IMR-90 (cell line): ENCODE data around the gene CD81. TPM values are rescaled to one million over a fixed set of nuclear protein-coding genes. Genes with fewer than 3 reads are reported as not detected.

Source experiments
- ATAC-seq: fragments of 200-7000 bp; cut with Tn5 transposase; 2 replicates; pipeline ENCODE4 v1.9.1; 2020; ENCODE audit warnings: low read depth, mild to moderate bottlenecking, moderate library complexity
- BruUV-seq: library from RNA; stranded (reverse); fragments of 400-500 nt; replicated peaks from 2 replicates; lab custom pipeline; 2021; lab: Mats Ljungman, UMichigan
- CTCF ChIA-PET: fragments of 300-600 bp; formaldehyde crosslinking; extraction: SDS; loops from one replicate; lab custom pipeline; 2021; ENCODE audit warnings: antibody characterized with exemption; lab: Yijun Ruan, JAX
- POLR2A ChIA-PET: fragments of 300-600 bp; sonication (Branson Sonifier 250); formaldehyde crosslinking; loops from one replicate; lab custom pipeline; 2022; ENCODE audit warnings: antibody characterized with exemption; ENCODE audit not compliant: unreplicated experiment; lab: Charles Lee
- DNase-seq: peaks from one replicate; pipeline ENCODE4 v3.0.0; 2013
- H2AFZ ChIP-seq: replicated peaks from 2 replicates; pipeline ENCODE3; 2013; ENCODE audit warnings: low read length, mild to moderate bottlenecking; ENCODE audit not compliant: poor library complexity
- H2AK5ac ChIP-seq: 2 replicates; pipeline ENCODE4 v1.6.1; 2013; ENCODE audit warnings: low read depth, low read length, inconsistent platforms
- H2AK9ac ChIP-seq: replicated peaks from 2 replicates; pipeline ENCODE3; 2013; ENCODE audit warnings: mild to moderate bottlenecking, low read depth, low read length, moderate library complexity; ENCODE audit not compliant: poor library complexity
- H2BK120ac ChIP-seq: 2 replicates; pipeline ENCODE4 v1.6.1; 2013; ENCODE audit warnings: low read depth, low read length, inconsistent platforms
- H2BK15ac ChIP-seq: 3 replicates; pipeline ENCODE4 v1.6.1; 2013; ENCODE audit warnings: low read depth, low read length, inconsistent platforms
- H2BK20ac ChIP-seq: 2 replicates; pipeline ENCODE4 v1.6.1; 2013; ENCODE audit warnings: low read depth, mild to moderate bottlenecking, inconsistent platforms, low read length, moderate library complexity
- H2BK5ac ChIP-seq: 2 replicates; pipeline ENCODE4 v1.6.1; 2013; ENCODE audit warnings: mild to moderate bottlenecking, low read depth, low read length, inconsistent platforms; ENCODE audit not compliant: poor library complexity, severe bottlenecking
- H3K14ac ChIP-seq: replicated peaks from 2 replicates; pipeline ENCODE4 v1.6.1; 2013; ENCODE audit warnings: low read depth, low read length, inconsistent platforms
- H3K18ac ChIP-seq: 2 replicates; pipeline ENCODE4 v1.6.1; 2013; ENCODE audit warnings: low read depth, low read length, control low read depth
- H3K23ac ChIP-seq: 2 replicates; pipeline ENCODE4 v1.6.1; 2013; ENCODE audit warnings: low read depth, low read length, inconsistent platforms
- H3K27ac ChIP-seq: 2 replicates; pipeline ENCODE4 v1.5.1; 2013; ENCODE audit warnings: mild to moderate bottlenecking, control low read depth, low read length; ENCODE audit not compliant: insufficient read depth
- H3K27me3 ChIP-seq: 2 replicates; pipeline ENCODE4 v1.6.1; 2013; ENCODE audit warnings: low read length; ENCODE audit not compliant: control insufficient read depth, insufficient read depth
- H3K36me3 ChIP-seq: 2 replicates; pipeline ENCODE4 v1.6.1; 2013; ENCODE audit warnings: low read length, mixed read lengths; ENCODE audit not compliant: control insufficient read depth, insufficient read depth
- H3K4ac ChIP-seq: 2 replicates; pipeline ENCODE4 v1.6.1; 2013; ENCODE audit warnings: low read depth, low read length, inconsistent platforms
- H3K4me1 ChIP-seq: 2 replicates; pipeline ENCODE4 v1.6.1; 2013; ENCODE audit warnings: low read length, mixed read lengths; ENCODE audit not compliant: control insufficient read depth, insufficient read depth
- H3K4me2 ChIP-seq: 2 replicates; pipeline ENCODE4 v1.6.1; 2013; ENCODE audit warnings: low read depth, mild to moderate bottlenecking, control low read depth, low read length, moderate library complexity
- H3K4me3 ChIP-seq: 2 replicates; pipeline ENCODE4 v1.5.1; 2013; ENCODE audit warnings: low read depth, mild to moderate bottlenecking, control low read depth, low read length, moderate library complexity; ENCODE audit not compliant: insufficient read depth
- H3K56ac ChIP-seq: 2 replicates; pipeline ENCODE4 v1.6.1; 2013; ENCODE audit warnings: low read length, inconsistent platforms; ENCODE audit not compliant: insufficient read depth; ENCODE audit errors: extremely low read depth
- H3K79me1 ChIP-seq, 2 experiments: 2 replicates each; pipeline ENCODE4 v1.6.1; 2013; ENCODE audit warnings: low read length in 2 of 2, inconsistent platforms in 1 of 2, low read depth in 1 of 2
- H3K9ac ChIP-seq: 2 replicates; pipeline ENCODE4 v1.6.1; 2013; ENCODE audit warnings: low read depth, low read length, control low read depth
- H3K9me1 ChIP-seq: 2 replicates; pipeline ENCODE4 v1.6.1; 2013; ENCODE audit warnings: low read length, inconsistent platforms; ENCODE audit not compliant: insufficient read depth
- H3K9me3 ChIP-seq: 2 replicates; pipeline ENCODE4 v1.6.1; 2013; ENCODE audit warnings: low read length; ENCODE audit not compliant: control insufficient read depth, insufficient read depth
- H4K20me1 ChIP-seq: 2 replicates; pipeline ENCODE4 v1.6.1; 2013; ENCODE audit warnings: low read length, inconsistent platforms; ENCODE audit not compliant: insufficient read depth
- H4K5ac ChIP-seq: 2 replicates; pipeline ENCODE4 v1.6.1; 2013; ENCODE audit warnings: mild to moderate bottlenecking, low read depth, low read length, control low read depth
- H4K8ac ChIP-seq, 2 experiments: 2 replicates each; pipeline ENCODE4 v1.6.1; 2013; ENCODE audit warnings: low read depth in 2 of 2, low read length in 2 of 2, control low read depth in 1 of 2, inconsistent platforms in 1 of 2
- H4K91ac ChIP-seq: 2 replicates; pipeline ENCODE4 v1.6.1; 2013; ENCODE audit warnings: low read depth, low read length, inconsistent platforms; ENCODE audit not compliant: insufficient read depth
- FOS ChIP-seq: fragments of 150-350 bp; IDR thresholded peaks from 2 replicates; pipeline ENCODE4 v1.6.1; 2016; ENCODE audit warnings: low read depth, low read length
- WGBS, 2 experiments: methylation state at CpG; one replicate each; pipeline versions ENCODE4 v1.1.5 to v1.1.7; 2013; ENCODE audit warnings: missing lambda C conversion rate in 2 of 2; ENCODE audit not compliant: insufficient read length in 1 of 2; ENCODE audit errors: extremely low coverage in 2 of 2; 5-methylcytosine and 5-hydroxymethylcytosine counted together
- dilution Hi-C: fragments of 300-500 bp; cut with HindIII; formaldehyde crosslinking; loops from one replicate; pipeline ENCODE4 v1.14.3; 2018; ENCODE audit warnings: low sequenced_read_pairs; ENCODE audit not compliant: unreplicated experiment
- in situ Hi-C: fragments of 300-500 bp; cut with MboI; formaldehyde crosslinking; loops from 3 replicates; pipeline ENCODE4 v1.14.3; 2019; ENCODE audit warnings: low sequenced_read_pairs, inconsistent platforms, mixed read lengths
- intact Hi-C: fragments of 100-400 bp; cut with micrococcal nuclease; formaldehyde crosslinking; loops from 2 replicates; pipeline ENCODE4 v1.10.0; 2022
- polyA plus RNA-seq, 3 experiments: library from polyadenylated mRNA; depleted of rRNA; stranded (reverse); fragments of >200 nt; gene quantifications; 2 replicates each; pipeline ENCODE4 v1.2.3, GENCODE V29; 2012; ENCODE audit warnings: low replicate concordance in 1 of 3
- total RNA-seq: library from RNA; depleted of rRNA; stranded (reverse); fragments of >200 nt; gene quantifications from 2 replicates; pipeline ENCODE4 v1.2.3, GENCODE V29; 2012

Gene CD81
- total and polyA plus RNA-seq, 2 of the 4 experiments (the other 2 are of a cell fraction), result 159 to 689 TPM

DNA sequence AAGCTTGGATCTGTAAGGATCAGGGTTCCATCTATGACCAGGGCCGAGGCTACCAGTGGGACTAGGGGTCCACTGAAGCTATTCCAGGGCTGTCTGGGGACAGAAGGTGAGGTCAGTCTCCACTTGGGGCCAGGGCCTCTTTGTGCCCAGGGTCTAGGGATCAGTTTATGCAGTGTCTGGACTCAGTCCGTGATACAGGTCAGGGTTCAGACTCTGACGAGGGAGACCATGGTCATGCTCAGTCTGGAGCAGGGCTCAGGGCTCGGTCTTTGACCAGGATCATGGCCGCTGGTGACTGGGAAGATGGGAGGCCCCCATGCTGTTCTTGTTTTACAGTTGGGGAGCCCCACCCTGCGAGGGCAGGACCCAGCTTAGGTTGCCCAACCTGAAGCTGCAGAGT, 35.2 kb downstream of the CD81 start:
- Histone ChIP-seq H3K9ac (no peak overlapping the region), H3K4me2 (no peak overlapping the region), H3K27me3 (peaks cover 21% of the 10 kb centered on the region), H3K9me3 (no peaks in the 10 kb centered on the region), H4K20me1 (no peaks in the 10 kb centered on the region), H3K4me1 (no peaks in the 10 kb centered on the region), H3K36me3 (no peaks in the 10 kb centered on the region), H3K27ac (no peak overlapping the region), H3K79me1 (no peaks in the 10 kb centered on the region), H4K91ac (no peak overlapping the region), H3K18ac (no peak overlapping the region), H4K8ac (no peak overlapping the region), H2BK20ac (no peak overlapping the region), H3K23ac (no peak overlapping the region), H3K14ac (no peak overlapping the region), H2BK15ac (no peak overlapping the region), H2BK120ac (no peak overlapping the region), H4K5ac (no peak overlapping the region), H2AFZ (no peak overlapping the region), H2AK9ac (no peak overlapping the region), H3K4me3 (no peak overlapping the region), H3K56ac (no peak overlapping the region), H2BK5ac (no peak overlapping the region), H2AK5ac (no peak overlapping the region), H3K9me1 (no peaks in the 10 kb centered on the region), H3K4ac (no peak overlapping the region)
- intact Hi-C loops, result no loop called here
- CTCF ChIA-PET, result interaction anchor here (1.6 kb wide), 1 partner anchor 107 kb away, joined by 6 read pairs; no protein-coding TSS in a partner anchor
- in situ Hi-C loops, result no loop called here
- DNase-seq, result no peak
- no peak for ATAC-seq
- 78% methylated on average over 3 of the region's 6 CpGs; no CpG with 5 or more reads in 1 of the 2 experiments for WGBS, 2 experiments
- dilution Hi-C loops, result no loop called here
- no peak for TF ChIP-seq FOS
- BruUV-seq, result no TSS peak
- POLR2A ChIA-PET, result no interaction called here
